GM15510 (cell line): ENCODE measurements around the gene KCNN3.

ENCODE experiments used
- POLR2A ChIP-seq: IDR thresholded peaks from 3 replicates; pipeline ENCODE4 v1.6.1; 2011; ENCODE audit warnings: borderline replicate concordance; ENCODE audit not compliant: insufficient read length; ENCODE audit errors: extremely low read depth

The KCNN3 gene

GRCh38 chr1:154802336-154802969, 67.6 kb downstream of the KCNN3 start:
- no peak for TF ChIP-seq POLR2A

- TF ChIP-seq POLR2A, result no peak
Measured at GRCh38 chr1:154801234-154802011, 68.7 kb downstream of the KCNN3 start.

GRCh38 chr1:154799188-154799587, 70.9 kb downstream of the KCNN3 start:
- no peak for TF ChIP-seq POLR2A

DNA sequence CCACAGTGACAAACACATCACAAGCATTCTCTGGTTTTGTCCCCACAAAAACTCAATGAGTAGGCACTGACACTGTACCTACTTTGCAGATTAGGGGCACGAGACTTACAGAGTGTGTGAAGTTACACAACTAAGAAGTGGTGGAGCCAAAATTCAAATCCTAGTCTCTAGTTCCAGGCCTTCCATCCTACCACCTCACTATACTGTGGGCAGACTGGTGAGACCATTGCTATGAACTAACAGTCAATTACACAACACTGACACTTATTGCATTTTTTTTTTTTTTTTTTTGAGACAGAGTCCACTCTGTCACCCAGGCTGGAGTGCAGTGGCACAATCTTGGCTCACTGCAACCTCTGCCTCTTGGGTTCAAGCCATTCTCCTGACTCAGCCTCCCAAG, 71.4 kb downstream of the KCNN3 start:
- no peak for TF ChIP-seq POLR2A

DNA sequence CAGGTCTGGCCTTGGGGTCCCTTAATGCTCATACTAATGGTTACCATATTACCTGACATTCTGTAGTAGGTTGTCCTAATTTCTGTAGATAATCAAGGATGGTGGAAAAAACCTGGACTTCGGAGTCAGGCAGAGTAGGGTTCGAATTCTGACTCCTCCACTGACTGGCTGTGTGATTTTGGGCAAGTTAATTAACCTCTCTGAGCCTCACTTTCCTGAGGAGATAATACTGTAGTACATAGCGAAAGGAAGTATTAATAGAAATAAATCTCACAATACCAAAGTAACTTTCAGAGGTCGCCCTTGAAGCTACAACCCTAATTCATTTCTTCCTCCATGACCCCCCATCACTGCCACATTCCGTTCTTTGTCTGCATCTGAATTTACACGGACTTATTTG, 72.9 kb downstream of the KCNN3 start:
- no peak for TF ChIP-seq POLR2A

DNA sequence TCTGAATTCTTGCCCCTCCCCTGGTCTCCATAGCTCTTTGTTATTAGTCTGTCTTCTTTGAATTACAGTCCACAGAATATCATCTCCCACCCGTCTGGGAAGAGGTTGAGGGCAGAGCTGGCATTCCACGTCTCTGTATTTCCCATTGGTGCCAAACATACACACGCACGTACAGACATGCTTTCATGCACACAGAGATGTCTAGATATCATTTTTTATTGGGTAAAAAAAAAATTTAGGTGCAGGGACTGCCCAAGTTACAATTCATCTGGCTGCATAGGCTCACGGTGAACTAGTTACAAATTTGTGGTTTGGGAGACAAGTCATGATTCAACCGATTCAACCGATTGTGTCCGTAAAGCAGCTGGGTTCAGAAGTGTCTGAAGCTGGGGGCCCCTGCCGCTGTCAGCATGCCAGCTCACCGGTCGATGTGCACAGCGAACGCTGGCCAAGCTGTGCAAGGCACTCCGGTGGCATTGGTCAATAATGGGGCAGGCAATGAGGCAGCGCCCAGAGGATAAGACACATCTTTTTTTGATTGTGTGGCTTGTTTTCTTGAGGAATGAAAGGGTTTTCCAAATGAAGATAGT, 73.7 kb downstream of the KCNN3 start:
- TF ChIP-seq POLR2A, result no peak

- no peak for TF ChIP-seq POLR2A
Measured at GRCh38 chr1:154794608-154795007, 75.5 kb downstream of the KCNN3 start.

DNA sequence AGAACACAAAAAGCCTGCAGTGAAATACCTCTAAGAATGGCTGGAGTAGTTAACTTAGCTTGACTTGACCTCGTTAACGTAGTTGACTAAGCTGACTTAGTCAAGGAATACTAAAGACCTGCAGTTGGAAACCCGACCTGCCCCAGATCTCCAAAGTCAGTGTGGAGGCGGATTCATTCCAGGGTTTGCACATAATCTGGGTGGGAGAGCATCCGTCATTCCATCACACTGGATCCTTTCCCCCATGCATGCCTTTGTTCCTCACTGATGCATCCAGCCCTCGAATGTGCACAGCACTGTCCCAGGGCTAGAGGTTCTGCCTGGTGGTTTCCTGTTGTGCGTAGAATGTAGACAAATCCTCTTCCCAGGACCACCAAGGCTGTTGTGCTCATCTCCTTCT, 76.4 kb downstream of the KCNN3 start:
- no peak for TF ChIP-seq POLR2A

DNA sequence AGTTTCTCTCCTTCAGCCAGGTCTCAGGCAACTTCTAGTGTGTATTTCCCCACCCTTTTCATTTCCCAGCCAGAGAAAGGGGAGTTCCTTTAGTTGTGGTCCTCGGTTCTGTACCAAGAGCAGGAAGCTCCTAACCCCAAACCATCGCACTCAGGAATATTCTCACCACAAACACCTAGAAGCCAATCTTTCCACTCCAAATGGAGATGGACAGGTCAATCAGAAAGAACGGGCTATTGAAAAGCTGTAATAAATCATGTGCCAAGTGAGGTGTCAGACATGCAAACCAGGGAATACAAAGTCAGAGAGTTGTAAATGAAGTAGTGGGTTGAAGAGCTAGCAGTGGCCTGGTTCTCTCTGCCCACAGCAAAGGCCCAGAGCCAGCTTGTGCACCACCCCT, 77.2 kb downstream of the KCNN3 start:
- TF ChIP-seq POLR2A, result no peak

DNA sequence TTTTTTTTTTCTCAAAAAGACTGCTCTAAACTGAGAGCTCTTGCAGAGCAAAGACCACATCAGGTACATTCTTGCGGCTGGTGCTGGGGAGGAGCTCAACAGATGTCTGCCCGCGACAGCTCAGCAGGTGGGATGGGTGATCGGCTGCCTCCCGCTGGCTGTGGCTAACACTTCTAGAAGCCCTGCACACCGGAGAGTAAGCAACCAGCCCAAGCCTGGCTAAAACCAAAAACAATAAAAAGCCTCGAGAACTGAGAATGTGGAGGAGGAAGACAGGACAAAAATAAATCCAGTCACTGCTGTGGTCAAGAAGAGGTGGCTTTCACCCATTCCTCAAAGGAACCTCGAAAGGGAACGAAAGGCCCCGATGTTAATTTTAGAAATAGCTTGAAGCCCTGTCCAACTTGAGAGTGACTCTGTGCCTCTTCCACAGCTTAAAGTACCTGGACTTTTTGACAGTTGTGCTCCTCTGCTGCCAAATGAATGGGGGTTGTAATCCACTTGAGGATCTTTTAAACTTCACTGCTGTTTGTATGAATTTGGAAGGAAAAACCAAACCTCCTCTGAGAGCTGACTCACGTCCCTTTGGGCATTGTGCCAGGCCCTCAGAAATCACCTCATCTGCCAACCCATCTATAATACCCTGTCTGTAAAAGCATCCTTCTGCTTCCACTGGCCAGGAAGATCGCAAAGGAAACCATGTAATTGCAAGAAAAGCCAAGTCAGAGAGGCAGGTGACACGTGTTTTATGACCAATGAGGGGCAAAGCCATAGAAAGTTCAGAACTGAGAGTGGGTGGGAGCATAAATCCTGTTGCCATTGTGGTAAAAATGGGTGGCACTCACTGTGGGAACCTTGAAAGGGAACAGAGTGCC, 78.6 kb downstream of the KCNN3 start:
- no peak for TF ChIP-seq POLR2A

DNA sequence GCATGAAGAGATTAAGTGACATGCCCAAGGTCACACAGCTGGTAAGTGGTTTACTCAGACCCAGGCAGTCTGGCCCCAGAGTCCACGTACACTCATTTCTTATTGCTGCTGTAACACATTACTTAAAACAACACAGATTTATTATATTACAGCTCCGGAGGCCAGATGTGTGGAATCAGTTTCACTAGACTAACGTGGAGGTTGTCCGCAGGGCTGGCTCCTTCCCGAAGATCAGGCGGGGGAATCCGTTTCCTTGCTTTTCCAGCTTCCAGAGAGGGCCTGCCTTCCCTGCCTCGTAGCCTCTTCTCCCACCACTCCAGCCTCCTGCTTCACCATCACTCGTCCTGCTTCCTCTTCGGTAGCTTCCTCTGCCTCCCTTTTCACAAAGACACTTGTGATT, 81.2 kb downstream of the KCNN3 start:
- TF ChIP-seq POLR2A, result no peak

DNA sequence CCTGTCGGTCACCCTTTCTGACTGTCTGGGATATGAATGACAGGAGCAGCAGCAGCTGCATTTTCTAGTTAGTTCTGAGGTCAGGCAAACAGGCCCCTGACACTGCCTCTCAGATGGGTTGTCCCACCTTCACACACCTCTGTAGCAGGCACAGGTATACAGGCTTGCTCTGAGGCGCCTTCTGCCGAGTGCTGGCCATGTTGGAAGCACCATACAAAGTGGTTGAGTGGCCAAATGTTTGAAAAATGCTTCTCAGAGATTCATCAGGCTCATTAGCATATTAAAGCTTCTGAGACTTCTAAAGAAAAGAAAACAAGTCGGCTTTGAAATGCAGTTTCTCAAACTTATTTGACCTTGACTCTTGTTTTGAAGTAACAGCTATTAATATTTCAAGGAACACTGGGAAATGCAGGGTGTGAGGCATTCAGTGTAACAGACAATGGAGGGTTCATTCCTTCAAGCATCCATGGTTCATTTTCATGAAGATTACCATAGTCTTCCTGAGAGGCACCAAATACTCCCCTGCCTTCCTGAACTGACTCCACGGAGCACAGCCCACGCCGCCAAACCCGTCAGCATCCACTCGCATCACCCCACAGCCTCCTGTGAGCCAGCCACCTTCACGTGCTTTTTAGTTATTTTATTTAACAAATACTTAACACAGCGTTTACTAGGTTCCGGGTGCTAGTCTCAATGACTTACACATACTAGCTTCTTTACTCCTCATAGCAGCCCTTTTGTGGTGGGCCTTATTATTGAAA, 81.8 kb downstream of the KCNN3 start:
- no peak for TF ChIP-seq POLR2A

DNA sequence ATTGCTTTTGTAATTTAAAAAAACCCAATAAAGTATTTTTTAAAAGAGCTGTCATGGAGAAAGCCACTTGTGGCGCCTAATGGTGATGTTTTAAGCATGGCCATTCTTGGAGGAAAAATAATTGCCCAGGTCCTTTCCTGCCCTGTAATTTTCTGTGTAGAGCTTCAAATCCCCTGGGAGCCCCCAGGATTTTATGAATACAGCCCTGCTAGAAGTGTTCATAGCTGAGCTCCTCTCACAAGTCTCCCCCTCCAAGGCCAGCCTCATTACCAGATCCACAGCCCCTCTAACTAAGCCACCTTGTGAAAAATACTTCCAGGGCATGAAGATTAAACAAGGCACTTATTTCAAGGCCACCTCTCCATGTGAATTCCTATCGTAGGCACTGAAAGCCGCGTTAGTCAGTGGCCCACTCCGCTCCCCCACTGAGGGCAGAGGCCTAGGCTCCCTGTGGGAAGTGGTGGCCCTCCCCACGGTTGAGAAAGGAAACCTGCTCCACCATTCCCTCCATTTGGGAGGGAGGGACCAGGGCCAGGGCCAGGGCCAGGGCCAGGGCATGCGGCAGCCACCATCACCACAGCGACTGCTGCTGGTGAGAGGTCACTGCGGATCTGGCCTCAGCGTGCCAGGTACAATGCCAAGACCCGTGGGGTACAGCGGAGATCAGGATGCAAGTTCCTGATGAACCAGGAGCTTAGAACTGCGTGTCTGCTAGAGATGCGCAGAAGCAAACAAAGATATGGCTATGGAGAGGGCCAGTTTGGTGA, 83.1 kb downstream of the KCNN3 start:
- no peak for TF ChIP-seq POLR2A
